ENCODE data around the gene OR6Q1.
"Not testable (repeated sequence)": the region's sequence is repeated elsewhere in the genome, so short reads cannot be mapped to it uniquely, and the experiment has no call there.

GRCh38 chr11:58000021-58000420 is 30.7 kb upstream of the OR6Q1 start:
- TF ChIP-seq POLR2AphosphoS5, CTCF (IDR thresholded peaks at IDR 0.05): not testable (repeated sequence)

Data from breast epithelium (tissue), 3 donors.